ENCODE measurements around the gene MFSD8.

- TF ChIP-seq CTCF (conservative IDR thresholded peaks at IDR 0.05 in 1 of 2, IDR thresholded peaks at IDR 0.05 in 1 of 2; ENCODE audit: extremely low read depth in 1 of 2, insufficient read depth in 1 of 2, low read depth in 1 of 2, low read length in 2 of 2): peak in 1 of 2 donors; percentile 28
- no peak for TF ChIP-seq EZH2 (IDR thresholded peaks at IDR 0.05; ENCODE audit: borderline replicate concordance, low read length)
Observed at GRCh38 chr4:127881563-127881864, 83.5 kb downstream of the MFSD8 start.
